Parathyroid adenoma (tissue), 2 donors: ENCODE results near the gene ELOVL6.

Experiments
- H2AFZ ChIP-seq: fragments of 300-600 bp; sonication (generic); one replicate; pipeline ENCODE4 v1.7.0; 2017; ENCODE audit warnings: antibody characterized with exemption, mild to moderate bottlenecking
- H3K27ac ChIP-seq: fragments of 300-600 bp; sonication (generic); one replicate; pipeline ENCODE4 v1.7.0; 2017
- H3K27me3 ChIP-seq: fragments of 300-600 bp; sonication (generic); one replicate; pipeline ENCODE4 v1.7.0; 2017; ENCODE audit warnings: low read length; ENCODE audit not compliant: control insufficient read depth, insufficient read depth
- H3K36me3 ChIP-seq: fragments of 300-600 bp; sonication (generic); one replicate; pipeline ENCODE4 v1.7.0; 2017; ENCODE audit warnings: low read length; ENCODE audit not compliant: control insufficient read depth, insufficient read depth
- H3K4me1 ChIP-seq: fragments of 300-600 bp; sonication (generic); one replicate; pipeline ENCODE4 v1.7.0; 2017; ENCODE audit warnings: control low read depth
- H3K4me2 ChIP-seq: fragments of 300-600 bp; sonication (generic); one replicate; pipeline ENCODE4 v1.7.0; 2017; ENCODE audit warnings: low read length
- H3K4me3 ChIP-seq: fragments of 300-600 bp; sonication (generic); one replicate; pipeline ENCODE4 v1.7.0; 2017; ENCODE audit warnings: low read depth, low read length
- H3K79me2 ChIP-seq: fragments of 300-600 bp; sonication (generic); one replicate; pipeline ENCODE4 v1.7.0; 2017; ENCODE audit warnings: control low read depth
- H3K9ac ChIP-seq: fragments of 300-600 bp; sonication (generic); one replicate; pipeline ENCODE4 v1.7.0; 2017; ENCODE audit warnings: mild to moderate bottlenecking
- H3K9me3 ChIP-seq: fragments of 300-600 bp; sonication (generic); one replicate; pipeline ENCODE4 v1.7.0; 2017; ENCODE audit warnings: low read length; ENCODE audit not compliant: control insufficient read depth
- CTCF ChIP-seq: fragments of 300-600 bp; sonication (generic); IDR thresholded peaks from one replicate; pipeline ENCODE4 v1.7.0; 2017; ENCODE audit warnings: antibody characterized with exemption, mild to moderate bottlenecking
- donor health status: primary hyperparathyroidism.

The ELOVL6 gene

GRCh38 chr4:110074570-110074969 is 123.8 kb downstream of the ELOVL6 start:
- Histone ChIP-seq H3K4me2 (no peak overlapping the region), H3K9ac (no peak overlapping the region), H3K36me3 (no peaks in the 10 kb centered on the region), H3K4me3 (no peak overlapping the region), H3K79me2 (no peaks in the 10 kb centered on the region), H2AFZ (no peak overlapping the region), H3K9me3 (no peaks in the 10 kb centered on the region), H3K27me3 (no peaks in the 10 kb centered on the region), H3K27ac (no peak overlapping the region), H3K4me1 (no peaks in the 10 kb centered on the region)
- no peak for TF ChIP-seq CTCF

- no peak overlapping the region for H2AFZ ChIP-seq
- H3K27ac ChIP-seq, result no peak overlapping the region
- H3K9ac ChIP-seq, result no peak overlapping the region
- H3K27me3 ChIP-seq, result no peaks in the 10 kb centered on the region
- H3K36me3 ChIP-seq, result no peaks in the 10 kb centered on the region
- H3K4me3 ChIP-seq, result no peak overlapping the region
- H3K9me3 ChIP-seq, result no peaks in the 10 kb centered on the region
- H3K79me2 ChIP-seq, result no peaks in the 10 kb centered on the region
- no peaks in the 10 kb centered on the region for H3K4me1 ChIP-seq
- no peak for TF ChIP-seq CTCF
- no peak overlapping the region for H3K4me2 ChIP-seq
Observed at GRCh38 chr4:110073053-110073845, 125.2 kb downstream of the ELOVL6 start.

GRCh38 chr4:110071466-110071865 is 126.9 kb downstream of the ELOVL6 start:
- no peaks in the 10 kb centered on the region for H3K9me3 ChIP-seq
- H3K27ac ChIP-seq, result no peak overlapping the region
- no peak for TF ChIP-seq CTCF
- no peaks in the 10 kb centered on the region for H3K4me1 ChIP-seq
- no peak overlapping the region for H3K4me3 ChIP-seq
- no peaks in the 10 kb centered on the region for H3K79me2 ChIP-seq
- H3K27me3 ChIP-seq, result no peaks in the 10 kb centered on the region
- H3K4me2 ChIP-seq, result no peak overlapping the region
- H3K9ac ChIP-seq, result no peak overlapping the region
- no peaks in the 10 kb centered on the region for H3K36me3 ChIP-seq
- no peak overlapping the region for H2AFZ ChIP-seq

- Histone ChIP-seq H3K4me3 (no peak overlapping the region), H3K9ac (no peak overlapping the region), H3K27ac (no peak overlapping the region), H2AFZ (no peak overlapping the region), H3K27me3 (no peaks in the 10 kb centered on the region), H3K4me1 (no peaks in the 10 kb centered on the region), H3K36me3 (no peaks in the 10 kb centered on the region), H3K9me3 (no peaks in the 10 kb centered on the region), H3K4me2 (peak overlapping the region; percentile 23), H3K79me2 (no peaks in the 10 kb centered on the region)
- TF ChIP-seq CTCF, result no peak
Observed at GRCh38 chr4:110068248-110068647, 130.2 kb downstream of the ELOVL6 start.

- H3K4me1 ChIP-seq, result no peaks in the 10 kb centered on the region
- no peak overlapping the region for H3K4me2 ChIP-seq
- H3K9me3 ChIP-seq, result no peaks in the 10 kb centered on the region
- TF ChIP-seq CTCF, result no peak
- H3K79me2 ChIP-seq, result no peaks in the 10 kb centered on the region
- no peak overlapping the region for H3K9ac ChIP-seq
- H3K27ac ChIP-seq, result no peak overlapping the region
- H3K4me3 ChIP-seq, result no peak overlapping the region
- H2AFZ ChIP-seq, result no peak overlapping the region
- H3K36me3 ChIP-seq, result no peaks in the 10 kb centered on the region
- H3K27me3 ChIP-seq, result no peaks in the 10 kb centered on the region
Observed at GRCh38 chr4:110064934-110065333, 133.5 kb downstream of the ELOVL6 start.
